MM.1S (cell line): ENCODE results near the gene CSNK1D.

ENCODE experiments used
- DNase-seq: peaks from one replicate; pipeline ENCODE4 v3.0.0-alpha.2; 2015
- H2AFZ ChIP-seq: fragments of 300-600 bp; sonication (generic); 2 replicates; pipeline ENCODE4 v1.6.0; 2016; ENCODE audit warnings: antibody characterized with exemption, low read length
- H3F3A ChIP-seq: fragments of 300-600 bp; sonication (generic); 2 replicates; pipeline ENCODE4 v1.6.1; 2016; ENCODE audit warnings: mild to moderate bottlenecking, antibody characterized with exemption, low read length, moderate library complexity, mixed read lengths; ENCODE audit not compliant: insufficient read depth
- H3K27ac ChIP-seq: fragments of 300-600 bp; sonication (generic); 2 replicates; pipeline ENCODE4 v1.5.1; 2016; ENCODE audit warnings: mild to moderate bottlenecking, low read length
- H3K27me3 ChIP-seq: fragments of 300-600 bp; sonication (generic); replicated peaks from 2 replicates; pipeline ENCODE4 v1.6.0; 2016; ENCODE audit warnings: low read length; ENCODE audit not compliant: insufficient read depth
- H3K36me3 ChIP-seq: fragments of 300-600 bp; sonication (generic); replicated peaks from 2 replicates; pipeline ENCODE4 v1.6.1; 2016; ENCODE audit warnings: mild to moderate bottlenecking, low read length, mixed read lengths; ENCODE audit not compliant: insufficient read depth
- H3K4me1 ChIP-seq: fragments of 300-600 bp; sonication (generic); 2 replicates; pipeline ENCODE4 v1.6.1; 2016; ENCODE audit warnings: low read length, mixed read lengths
- H3K4me2 ChIP-seq: fragments of 300-600 bp; sonication (generic); 2 replicates; pipeline ENCODE4 v1.6.0; 2016; ENCODE audit warnings: low read depth, low read length
- H3K4me3 ChIP-seq: fragments of 300-600 bp; sonication (generic); 2 replicates; pipeline ENCODE4 v1.5.1; 2016; ENCODE audit warnings: low read length, mixed read lengths
- H3K79me2 ChIP-seq: fragments of 300-600 bp; sonication (generic); 2 replicates; pipeline ENCODE4 v1.6.1; 2016; ENCODE audit warnings: mixed run types, low read length, mixed read lengths
- H3K9ac ChIP-seq: fragments of 300-600 bp; sonication (generic); 2 replicates; pipeline ENCODE4 v1.6.1; 2016; ENCODE audit warnings: low read length, mixed read lengths
- H3K9me2 ChIP-seq: fragments of 300-600 bp; sonication (generic); replicated peaks from 2 replicates; pipeline ENCODE4 v1.6.1; 2016; ENCODE audit warnings: mild to moderate bottlenecking, low read length, mixed read lengths; ENCODE audit not compliant: insufficient read depth
- H3K9me3 ChIP-seq: fragments of 300-600 bp; sonication (generic); replicated peaks from 2 replicates; pipeline ENCODE4 v1.6.1; 2016; ENCODE audit warnings: mild to moderate bottlenecking, low read length, mixed read lengths; ENCODE audit not compliant: insufficient read depth
- H4K20me1 ChIP-seq: fragments of 300-600 bp; sonication (generic); 2 replicates; pipeline ENCODE4 v1.6.1; 2016; ENCODE audit warnings: mild to moderate bottlenecking, low read length, moderate library complexity, mixed read lengths; ENCODE audit not compliant: insufficient read depth
- EZH2 ChIP-seq: fragments of 300-600 bp; sonication (generic); optimal IDR thresholded peaks from 2 replicates; pipeline ENCODE3; 2017; ENCODE audit warnings: low read depth, mild to moderate bottlenecking, antibody characterized with exemption, low read length, mixed read lengths
- EZH2phosphoT487 ChIP-seq: fragments of 300-600 bp; sonication (generic); IDR thresholded peaks from 2 replicates; pipeline ENCODE4 v1.6.1; 2018; ENCODE audit warnings: antibody characterized with exemption, low read length
- TF ChIP-seq, protein P1 (sequence below): fragments of 300-600 bp; sonication (generic); IDR thresholded peaks from 2 replicates; pipeline ENCODE4 v1.5.1; 2016; ENCODE audit warnings: antibody characterized with exemption, low read length, mixed read lengths

CSNK1D gene

DNA sequence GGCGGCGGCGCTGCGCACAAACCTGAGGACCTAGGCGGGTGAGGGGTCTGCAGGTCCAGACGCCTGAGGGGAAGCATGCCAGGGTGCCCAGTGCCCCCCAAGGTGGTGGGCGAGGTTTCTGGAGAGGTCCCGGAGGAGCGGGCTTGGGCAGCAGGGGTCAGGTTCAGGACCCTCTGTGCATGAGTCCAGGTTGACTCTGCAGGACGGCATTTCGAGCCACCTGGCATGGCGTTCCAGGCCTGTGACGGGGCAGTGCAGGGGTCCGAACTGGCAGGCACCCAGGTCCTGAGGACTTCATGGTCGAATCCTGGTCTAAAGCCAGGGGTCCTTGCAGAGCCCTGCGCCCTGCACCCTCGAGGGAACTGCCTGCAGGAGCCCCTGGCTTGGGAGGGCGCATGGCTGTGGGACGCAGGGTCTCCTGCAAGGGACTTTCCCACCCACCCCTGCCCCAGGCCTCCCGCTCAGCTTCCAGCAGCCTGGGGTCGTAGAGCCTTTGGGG is 41.1 kb downstream of the CSNK1D start:
- Histone ChIP-seq H3K4me2 (no peak overlapping the region), H3K9ac (no peak overlapping the region), H3F3A (peaks cover 6% of the 10 kb centered on the region), H3K9me2 (no peaks in the 10 kb centered on the region), H2AFZ (no peak overlapping the region), H3K4me1 (peaks cover 12% of the 10 kb centered on the region), H3K27me3 (no peaks in the 10 kb centered on the region), H3K27ac (no peak overlapping the region), H3K36me3 (no peaks in the 10 kb centered on the region), H3K79me2 (0 out of 2 replicates have a peak, but pooled peaks cover 5% of the 10 kb centered on the region), H3K9me3 (no peaks in the 10 kb centered on the region), H4K20me1 (no peaks in the 10 kb centered on the region), H3K4me3 (no peak overlapping the region)
- no peak for TF ChIP-seq EZH2
- no peak for TF ChIP-seq EZH2phosphoT487
- TF ChIP-seq, protein P1, sequence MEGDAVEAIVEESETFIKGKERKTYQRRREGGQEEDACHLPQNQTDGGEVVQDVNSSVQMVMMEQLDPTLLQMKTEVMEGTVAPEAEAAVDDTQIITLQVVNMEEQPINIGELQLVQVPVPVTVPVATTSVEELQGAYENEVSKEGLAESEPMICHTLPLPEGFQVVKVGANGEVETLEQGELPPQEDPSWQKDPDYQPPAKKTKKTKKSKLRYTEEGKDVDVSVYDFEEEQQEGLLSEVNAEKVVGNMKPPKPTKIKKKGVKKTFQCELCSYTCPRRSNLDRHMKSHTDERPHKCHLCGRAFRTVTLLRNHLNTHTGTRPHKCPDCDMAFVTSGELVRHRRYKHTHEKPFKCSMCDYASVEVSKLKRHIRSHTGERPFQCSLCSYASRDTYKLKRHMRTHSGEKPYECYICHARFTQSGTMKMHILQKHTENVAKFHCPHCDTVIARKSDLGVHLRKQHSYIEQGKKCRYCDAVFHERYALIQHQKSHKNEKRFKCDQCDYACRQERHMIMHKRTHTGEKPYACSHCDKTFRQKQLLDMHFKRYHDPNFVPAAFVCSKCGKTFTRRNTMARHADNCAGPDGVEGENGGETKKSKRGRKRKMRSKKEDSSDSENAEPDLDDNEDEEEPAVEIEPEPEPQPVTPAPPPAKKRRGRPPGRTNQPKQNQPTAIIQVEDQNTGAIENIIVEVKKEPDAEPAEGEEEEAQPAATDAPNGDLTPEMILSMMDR: no peak
- DNase-seq: no peak

DNA sequence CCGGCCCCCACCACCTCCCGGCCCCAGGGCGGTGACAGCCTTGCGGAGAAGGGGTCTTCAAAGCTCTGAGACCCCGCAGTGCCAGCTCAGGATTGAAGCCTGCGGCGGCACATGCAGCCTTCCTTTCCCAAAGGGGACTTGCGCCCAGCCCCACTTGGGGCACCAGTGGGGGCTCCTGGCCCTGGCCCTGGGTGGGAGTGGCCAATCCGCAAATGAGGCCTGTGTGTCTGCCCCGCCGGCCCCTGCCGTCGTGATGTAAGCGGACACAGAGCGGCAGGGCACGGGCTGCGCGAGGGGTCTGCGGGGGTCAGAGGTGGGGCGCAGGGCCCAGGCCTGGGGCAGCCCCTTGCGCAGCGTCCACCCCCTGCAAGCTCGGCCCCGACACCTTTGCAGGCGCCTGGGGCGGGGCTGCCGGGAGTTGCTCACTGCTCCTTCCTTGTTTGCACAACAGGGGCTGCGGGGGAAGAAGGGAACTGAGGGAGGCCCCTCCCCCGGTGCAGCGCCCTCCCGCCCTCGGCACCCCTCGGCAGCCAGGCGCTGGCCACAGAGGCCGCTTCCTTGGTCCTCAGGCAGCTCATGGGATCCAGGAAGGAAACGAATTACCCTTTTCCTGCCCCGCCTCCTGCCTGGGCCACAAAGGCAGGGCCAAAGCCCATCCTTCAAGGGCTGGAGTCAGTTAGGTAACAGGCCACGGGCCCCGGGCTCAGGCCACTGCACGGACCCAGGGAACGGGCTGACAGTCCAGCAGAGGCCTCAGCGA is 41.8 kb downstream of the CSNK1D start:
- no peak overlapping the region for H2AFZ ChIP-seq
- H3K4me2 ChIP-seq: peak overlapping the region; percentile 55; the same call in 1 of the 2 replicates
- no peaks in the 10 kb centered on the region for H3K36me3 ChIP-seq
- H3K27me3 ChIP-seq: no peaks in the 10 kb centered on the region
- peaks cover 6% of the 10 kb centered on the region for H3F3A ChIP-seq
- 0 out of 2 replicates have a peak, but pooled peaks cover 5% of the 10 kb centered on the region for H3K79me2 ChIP-seq
- no peak for DNase-seq
- H4K20me1 ChIP-seq: no peaks in the 10 kb centered on the region
- no peaks in the 10 kb centered on the region for H3K9me2 ChIP-seq
- H3K27ac ChIP-seq: no peak overlapping the region
- peaks cover 12% of the 10 kb centered on the region for H3K4me1 ChIP-seq
- no peak for TF ChIP-seq EZH2phosphoT487
- TF ChIP-seq EZH2: no peak
- TF ChIP-seq, protein P1: no peak
- H3K9ac ChIP-seq: no peak overlapping the region
- H3K9me3 ChIP-seq: no peaks in the 10 kb centered on the region
- H3K4me3 ChIP-seq: no peak overlapping the region

DNA sequence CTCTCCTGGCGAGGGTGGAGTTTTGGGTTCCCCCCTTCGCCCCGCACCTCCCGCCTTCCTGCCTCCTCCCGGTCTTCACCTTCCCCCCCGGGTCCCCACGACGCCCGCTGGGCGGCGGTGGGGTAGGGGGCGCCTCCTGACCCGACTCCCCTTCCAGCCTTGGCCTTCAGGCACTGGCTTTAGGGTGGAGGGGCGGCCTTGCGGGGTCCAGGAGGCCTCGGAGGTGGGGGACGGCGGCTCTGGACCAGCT is 42.3 kb downstream of the CSNK1D start:
- peak overlapping the region; percentile 55; the same call in 1 of the 2 replicates for H3K4me2 ChIP-seq
- H3K4me1 ChIP-seq: peaks cover 12% of the 10 kb centered on the region
- H3K9me3 ChIP-seq: no peaks in the 10 kb centered on the region
- no peaks in the 10 kb centered on the region for H3K36me3 ChIP-seq
- DNase-seq: no peak
- H2AFZ ChIP-seq: no peak overlapping the region
- H3K4me3 ChIP-seq: no peak overlapping the region
- 0 out of 2 replicates have a peak, but pooled peaks cover 5% of the 10 kb centered on the region for H3K79me2 ChIP-seq
- H3K9me2 ChIP-seq: no peaks in the 10 kb centered on the region
- TF ChIP-seq, protein P1: no peak
- TF ChIP-seq EZH2 (no peak), EZH2phosphoT487 (no peak)
- peaks cover 6% of the 10 kb centered on the region for H3F3A ChIP-seq
- no peak overlapping the region for H3K27ac ChIP-seq
- no peaks in the 10 kb centered on the region for H4K20me1 ChIP-seq
- no peak overlapping the region for H3K9ac ChIP-seq
- no peaks in the 10 kb centered on the region for H3K27me3 ChIP-seq
